HEK293T (cell line): Measurements from ENCODE around the gene TWIST2.

ENCODE experiments used
- CTCF ChIA-PET: fragments of 350-600 bp; formaldehyde crosslinking; extraction: SDS; loops from one replicate; lab custom pipeline; 2021; ENCODE audit warnings: antibody characterized with exemption, inconsistent platforms; lab: Yijun Ruan, JAX
- POLR2A ChIA-PET: fragments of 350-600 bp; formaldehyde crosslinking; extraction: SDS; loops from one replicate; lab custom pipeline; 2020; ENCODE audit warnings: antibody characterized with exemption, inconsistent platforms; lab: Yijun Ruan, JAX
- DNase-seq: peaks from one replicate; pipeline ENCODE4 v3.0.0; 2012; ENCODE audit warnings: mixed read lengths; ENCODE audit errors: extremely low spot score
- ARNT ChIP-seq: fragments of 450-650 bp; IDR thresholded peaks from 2 replicates; pipeline ENCODE4 v1.6.1; 2017; ENCODE audit warnings: mild to moderate bottlenecking
- BHLHE40 ChIP-seq: fragments of 450-650 bp; IDR thresholded peaks from 2 replicates; pipeline ENCODE4 v1.6.1; 2016; ENCODE audit warnings: mild to moderate bottlenecking, moderate library complexity, borderline replicate concordance
- CTBP1 ChIP-seq: fragments of 450-650 bp; IDR thresholded peaks from 2 replicates; pipeline ENCODE4 v1.6.1; 2016; ENCODE audit warnings: borderline replicate concordance
- ELF4 ChIP-seq: fragments of 450-650 bp; IDR thresholded peaks from 2 replicates; pipeline ENCODE4 v1.6.1; 2017; ENCODE audit warnings: antibody characterized with exemption
- FOXA1 ChIP-seq: fragments of 450-650 bp; IDR thresholded peaks from 2 replicates; pipeline ENCODE4 v1.6.1; 2016; ENCODE audit warnings: mild to moderate bottlenecking
- FOXK2 ChIP-seq: fragments of 450-650 bp; IDR thresholded peaks from 2 replicates; pipeline ENCODE4 v1.6.1; 2016; ENCODE audit warnings: mild to moderate bottlenecking
- FOXM1 ChIP-seq: fragments of 450-650 bp; IDR thresholded peaks from 2 replicates; pipeline ENCODE4 v1.6.1; 2017; ENCODE audit warnings: mild to moderate bottlenecking, borderline replicate concordance
- HDGF ChIP-seq: fragments of 450-650 bp; IDR thresholded peaks from 2 replicates; pipeline ENCODE4 v1.6.1; 2017; ENCODE audit warnings: antibody characterized with exemption, borderline replicate concordance
- L3MBTL2 ChIP-seq: fragments of 450-650 bp; conservative IDR thresholded peaks from 2 replicates; pipeline ENCODE4 v1.6.1; 2016; ENCODE audit warnings: mild to moderate bottlenecking
- LEF1 ChIP-seq: fragments of 450-650 bp; IDR thresholded peaks from 2 replicates; pipeline ENCODE4 v1.6.1; 2017; ENCODE audit warnings: mild to moderate bottlenecking, borderline replicate concordance
- NFRKB ChIP-seq: fragments of 450-650 bp; IDR thresholded peaks from 2 replicates; pipeline ENCODE4 v1.6.1; 2016; ENCODE audit warnings: mild to moderate bottlenecking, moderate library complexity
- SP1 ChIP-seq: fragments of 450-650 bp; IDR thresholded peaks from 2 replicates; pipeline ENCODE4 v1.6.1; 2017
- SUZ12 ChIP-seq: fragments of 450-650 bp; IDR thresholded peaks from 2 replicates; pipeline ENCODE4 v1.6.1; 2016; ENCODE audit warnings: mild to moderate bottlenecking
- TARDBP ChIP-seq: fragments of 450-650 bp; IDR thresholded peaks from 2 replicates; pipeline ENCODE4 v1.6.1; 2016
- ZNF384 ChIP-seq: fragments of 450-650 bp; IDR thresholded peaks from 2 replicates; pipeline ENCODE4 v1.6.1; 2016
- TF ChIP-seq, protein P1 (sequence below): fragments of 450-650 bp; IDR thresholded peaks from 2 replicates; pipeline ENCODE4 v1.6.1; 2016

The TWIST2 gene

DNA sequence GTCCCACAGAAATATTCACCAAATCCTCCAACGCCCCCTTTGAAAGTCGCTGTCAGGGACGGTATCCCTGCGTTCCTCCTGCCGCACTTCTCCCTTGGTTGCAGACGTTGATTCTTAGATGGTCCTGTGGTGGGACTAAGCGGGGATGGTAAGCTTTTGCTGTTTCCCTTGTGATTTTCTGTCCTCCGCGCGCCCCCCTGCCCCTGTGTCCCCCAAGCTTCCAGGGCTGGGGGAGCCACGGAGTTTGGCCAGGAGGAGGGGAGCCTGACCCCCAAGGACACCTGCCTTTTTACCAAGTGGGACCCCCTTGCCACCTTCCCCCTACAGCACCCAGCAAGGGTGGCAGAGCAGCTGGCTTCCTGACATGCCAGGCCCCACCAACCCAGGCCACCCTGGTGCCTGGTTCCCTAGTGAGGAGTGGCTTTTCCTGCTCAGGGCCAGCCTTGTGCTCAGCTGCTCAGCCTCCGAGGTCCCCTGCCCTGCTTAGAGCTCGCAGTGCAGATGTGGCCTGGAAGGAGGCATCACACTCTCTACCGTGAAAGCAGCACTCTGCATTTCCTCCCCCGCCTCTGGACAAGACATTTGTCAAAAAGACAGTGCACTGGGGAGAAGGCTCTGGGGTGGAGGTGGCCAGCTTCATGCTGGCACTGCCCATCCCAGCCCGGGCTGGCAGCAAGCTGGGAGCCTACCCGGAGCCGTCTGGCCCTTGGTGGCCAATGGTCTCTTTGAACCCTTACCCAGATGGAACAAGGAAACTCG is 49.4 kb downstream of the TWIST2 start:
- TF ChIP-seq FOXM1 = no peak
- no peak for TF ChIP-seq ELF4
- no peak for TF ChIP-seq TARDBP
- TF ChIP-seq ARNT = no peak
- TF ChIP-seq SP1 = no peak
- no peak for TF ChIP-seq L3MBTL2
- no peak for TF ChIP-seq FOXK2
- TF ChIP-seq NFRKB = no peak
- no peak for TF ChIP-seq ZNF384
- TF ChIP-seq SUZ12 = no peak
- TF ChIP-seq FOXA1 = no peak
- TF ChIP-seq, protein P1, sequence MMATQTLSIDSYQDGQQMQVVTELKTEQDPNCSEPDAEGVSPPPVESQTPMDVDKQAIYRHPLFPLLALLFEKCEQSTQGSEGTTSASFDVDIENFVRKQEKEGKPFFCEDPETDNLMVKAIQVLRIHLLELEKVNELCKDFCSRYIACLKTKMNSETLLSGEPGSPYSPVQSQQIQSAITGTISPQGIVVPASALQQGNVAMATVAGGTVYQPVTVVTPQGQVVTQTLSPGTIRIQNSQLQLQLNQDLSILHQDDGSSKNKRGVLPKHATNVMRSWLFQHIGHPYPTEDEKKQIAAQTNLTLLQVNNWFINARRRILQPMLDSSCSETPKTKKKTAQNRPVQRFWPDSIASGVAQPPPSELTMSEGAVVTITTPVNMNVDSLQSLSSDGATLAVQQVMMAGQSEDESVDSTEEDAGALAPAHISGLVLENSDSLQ = no peak
- TF ChIP-seq HDGF = no peak
- TF ChIP-seq BHLHE40 = no peak
- CTCF ChIA-PET = no interaction called here
- POLR2A ChIA-PET = no interaction called here
- DNase-seq = no peak

DNA sequence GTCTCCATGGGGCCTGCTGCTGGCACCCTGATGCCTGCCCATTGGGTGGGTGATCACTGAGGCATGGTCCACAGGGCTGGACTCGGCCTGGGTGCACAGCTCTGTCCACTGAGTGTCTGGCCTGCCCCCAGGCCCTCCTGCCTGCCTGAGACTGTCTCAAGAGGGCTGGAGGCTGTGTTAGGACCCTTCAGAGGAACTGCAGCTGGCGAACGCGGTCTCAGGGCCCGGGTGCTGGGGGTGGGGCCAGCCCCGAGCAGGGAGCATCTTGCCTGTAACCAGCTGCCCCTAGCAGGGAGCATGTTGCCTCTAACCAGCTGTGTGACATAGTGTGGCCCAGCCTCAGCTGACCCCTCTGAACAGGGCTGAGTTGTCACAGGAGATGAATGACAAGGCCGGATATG is 50.0 kb downstream of the TWIST2 start:
- ChIA-PET POLR2A (no interaction called here), CTCF (no interaction called here)
- TF ChIP-seq ARNT = no peak
- no peak for TF ChIP-seq CTBP1
- TF ChIP-seq L3MBTL2 = no peak
- TF ChIP-seq FOXA1 = no peak
- no peak for TF ChIP-seq ELF4
- no peak for TF ChIP-seq SUZ12
- TF ChIP-seq SP1 = no peak
- TF ChIP-seq LEF1 = no peak
- no peak for TF ChIP-seq FOXK2
- TF ChIP-seq HDGF = no peak
- TF ChIP-seq NFRKB = no peak
- no peak for TF ChIP-seq BHLHE40
- TF ChIP-seq, protein P1 = no peak
- no peak for DNase-seq

DNA sequence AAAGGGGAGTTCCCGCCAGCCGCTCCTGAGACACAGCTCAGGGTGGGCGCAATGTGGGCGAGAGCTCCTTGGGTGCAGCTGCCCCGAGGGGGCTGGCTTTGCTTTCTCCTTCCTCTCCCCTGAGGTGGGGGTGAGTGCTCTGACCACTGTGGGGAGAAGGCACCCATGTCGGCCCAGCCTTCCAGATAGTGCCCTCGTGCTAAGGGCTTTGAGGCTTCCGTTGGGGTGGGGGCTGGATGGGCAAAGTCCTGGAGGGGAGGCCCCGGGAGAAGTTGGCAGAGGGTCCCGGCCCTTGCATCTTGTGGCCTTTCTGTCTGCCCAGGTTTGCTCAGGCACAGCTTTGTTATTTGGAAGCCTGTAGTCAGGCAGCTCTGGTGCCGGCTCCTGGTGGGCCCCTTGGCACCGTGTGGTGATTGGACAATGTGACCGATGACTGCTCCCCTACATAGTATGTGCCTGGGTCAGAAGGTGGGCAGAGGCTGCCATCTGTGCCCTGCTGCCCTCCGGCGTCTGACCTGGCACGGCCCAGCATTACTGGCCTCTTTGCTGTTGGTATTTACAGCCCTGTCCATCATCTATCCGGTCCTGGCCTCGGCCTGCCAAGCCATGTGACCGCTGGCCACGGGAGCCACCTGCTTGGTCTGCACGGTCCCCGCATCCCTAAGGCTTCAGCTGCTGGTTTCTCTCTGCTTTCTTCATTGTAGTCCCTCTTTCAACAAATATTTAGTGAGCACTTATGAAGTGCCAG is 50.8 kb downstream of the TWIST2 start:
- POLR2A ChIA-PET = no interaction called here
- CTCF ChIA-PET = no interaction called here
- no peak for DNase-seq
- TF ChIP-seq ELF4 (no peak), FOXA1 (no peak)

DNA sequence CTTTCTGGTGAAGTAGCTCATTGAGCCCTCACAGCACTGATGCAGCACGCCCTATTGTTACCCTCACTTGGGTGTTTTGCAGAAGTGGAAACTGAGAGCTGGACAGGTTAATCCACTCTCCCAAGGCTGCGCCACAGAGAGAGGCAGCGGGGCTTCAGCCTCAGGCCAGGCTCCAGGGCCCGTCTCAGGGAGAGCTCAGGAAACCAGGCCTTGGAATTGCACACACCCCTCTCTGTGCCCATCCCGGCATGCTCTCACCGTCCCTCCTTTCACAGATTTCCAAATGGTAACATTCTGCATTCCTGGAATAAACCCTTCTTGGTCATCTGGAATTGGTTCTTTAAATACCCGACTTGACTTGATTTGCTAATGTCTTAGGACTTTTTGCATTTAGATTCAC is 51.5 kb downstream of the TWIST2 start:
- ChIA-PET CTCF (no interaction called here), POLR2A (no interaction called here)
- TF ChIP-seq ZNF384 (no peak), FOXK2 (no peak), NFRKB (no peak), SUZ12 (no peak), LEF1 (no peak), L3MBTL2 (no peak), CTBP1 (no peak), FOXM1 (no peak), FOXA1 (no peak), SP1 (no peak), BHLHE40 (no peak), HDGF (no peak), ELF4 (no peak), ARNT (no peak), TARDBP (no peak)
- TF ChIP-seq, protein P1 = no peak
- no peak for DNase-seq

DNA sequence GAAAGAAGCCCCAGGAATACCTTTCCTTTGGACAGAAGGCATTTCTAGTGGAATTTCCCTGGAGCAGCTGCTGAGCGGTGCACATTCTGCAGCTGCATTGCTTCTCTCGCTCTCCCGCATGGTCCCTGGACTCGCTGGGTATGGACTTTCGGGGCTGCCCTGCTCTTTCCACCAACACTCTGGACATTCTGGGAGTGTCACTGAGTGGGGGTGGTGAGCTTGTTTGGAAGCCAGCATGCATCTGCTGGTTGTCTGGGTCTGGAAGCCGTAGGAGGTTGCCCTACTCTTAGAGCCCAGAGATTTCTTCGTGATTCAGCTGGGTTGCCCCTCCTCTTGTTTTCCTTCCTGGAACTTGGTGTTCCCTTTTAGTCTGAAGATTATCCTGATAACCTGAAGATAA is 52.6 kb downstream of the TWIST2 start:
- POLR2A ChIA-PET = no interaction called here
- TF ChIP-seq ELF4 = no peak
- TF ChIP-seq FOXA1 = no peak
- no peak for TF ChIP-seq ZNF384
- TF ChIP-seq BHLHE40 = no peak
- TF ChIP-seq, protein P1 = no peak
- no peak for TF ChIP-seq SUZ12
- no peak for TF ChIP-seq NFRKB
- TF ChIP-seq FOXM1 = no peak
- TF ChIP-seq ARNT = no peak
- no peak for TF ChIP-seq L3MBTL2
- no peak for TF ChIP-seq TARDBP
- no peak for TF ChIP-seq CTBP1
- CTCF ChIA-PET = no interaction called here
- no peak for DNase-seq
